D721Med (cell line): Measurements from ENCODE around the gene KIAA1191.

Experiments used
- DNase-seq: peaks from one replicate; pipeline ENCODE4 v3.0.0; 2011; ENCODE audit warnings: low spot score; ENCODE audit not compliant: insufficient read length
- FAIRE-seq: peaks from 2 replicates; lab custom pipeline; 2011; peaks lifted over from hg19 to GRCh38; lab: Jason Lieb, UNC
- TF ChIP-seq, protein P1 (sequence below): IDR thresholded peaks from 2 replicates; pipeline ENCODE4 v1.5.1; 2012; ENCODE audit warnings: mild to moderate bottlenecking, control low read depth; ENCODE audit not compliant: insufficient read depth; ENCODE audit errors: missing control alignments

The KIAA1191 gene

DNA sequence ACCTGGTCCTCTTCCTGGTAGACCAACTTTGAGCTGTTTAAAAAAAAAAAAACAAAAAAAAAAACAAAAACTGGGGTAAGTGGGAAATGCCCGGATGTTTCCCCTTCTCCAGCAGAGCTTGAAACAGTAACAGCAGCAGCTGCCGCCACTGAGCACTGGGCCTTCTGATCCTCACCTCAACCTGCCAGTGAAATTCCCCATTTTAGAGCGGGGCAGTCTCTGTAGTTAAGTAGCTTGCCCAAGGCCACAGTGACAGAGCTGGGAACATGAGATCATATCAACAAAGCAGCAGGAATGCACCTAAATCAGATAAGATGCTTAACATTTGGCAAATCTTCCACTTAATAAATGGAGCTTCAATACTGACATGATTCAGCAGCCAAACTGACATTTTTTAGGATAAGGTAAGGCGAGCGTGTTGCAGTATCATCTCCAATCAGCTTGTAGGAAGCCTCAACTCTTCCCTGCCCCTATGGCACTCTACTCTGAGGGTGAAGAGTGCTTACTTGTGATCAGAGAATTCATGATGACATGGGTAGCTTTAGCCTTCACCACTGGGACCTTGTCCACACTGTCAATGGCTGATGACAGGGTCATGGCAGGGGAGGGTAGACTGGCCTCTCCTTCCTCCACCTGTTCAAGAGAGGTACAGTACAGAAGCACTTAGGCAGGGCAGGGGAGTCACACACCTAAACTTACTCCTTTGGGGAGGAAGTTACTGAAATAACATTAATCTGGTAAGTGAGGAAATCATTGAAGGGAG is 9.3 kb downstream of the KIAA1191 start:
- DNase-seq (no peak), FAIRE-seq (no peak)
- TF ChIP-seq, protein P1, sequence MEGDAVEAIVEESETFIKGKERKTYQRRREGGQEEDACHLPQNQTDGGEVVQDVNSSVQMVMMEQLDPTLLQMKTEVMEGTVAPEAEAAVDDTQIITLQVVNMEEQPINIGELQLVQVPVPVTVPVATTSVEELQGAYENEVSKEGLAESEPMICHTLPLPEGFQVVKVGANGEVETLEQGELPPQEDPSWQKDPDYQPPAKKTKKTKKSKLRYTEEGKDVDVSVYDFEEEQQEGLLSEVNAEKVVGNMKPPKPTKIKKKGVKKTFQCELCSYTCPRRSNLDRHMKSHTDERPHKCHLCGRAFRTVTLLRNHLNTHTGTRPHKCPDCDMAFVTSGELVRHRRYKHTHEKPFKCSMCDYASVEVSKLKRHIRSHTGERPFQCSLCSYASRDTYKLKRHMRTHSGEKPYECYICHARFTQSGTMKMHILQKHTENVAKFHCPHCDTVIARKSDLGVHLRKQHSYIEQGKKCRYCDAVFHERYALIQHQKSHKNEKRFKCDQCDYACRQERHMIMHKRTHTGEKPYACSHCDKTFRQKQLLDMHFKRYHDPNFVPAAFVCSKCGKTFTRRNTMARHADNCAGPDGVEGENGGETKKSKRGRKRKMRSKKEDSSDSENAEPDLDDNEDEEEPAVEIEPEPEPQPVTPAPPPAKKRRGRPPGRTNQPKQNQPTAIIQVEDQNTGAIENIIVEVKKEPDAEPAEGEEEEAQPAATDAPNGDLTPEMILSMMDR, result no peak

DNA sequence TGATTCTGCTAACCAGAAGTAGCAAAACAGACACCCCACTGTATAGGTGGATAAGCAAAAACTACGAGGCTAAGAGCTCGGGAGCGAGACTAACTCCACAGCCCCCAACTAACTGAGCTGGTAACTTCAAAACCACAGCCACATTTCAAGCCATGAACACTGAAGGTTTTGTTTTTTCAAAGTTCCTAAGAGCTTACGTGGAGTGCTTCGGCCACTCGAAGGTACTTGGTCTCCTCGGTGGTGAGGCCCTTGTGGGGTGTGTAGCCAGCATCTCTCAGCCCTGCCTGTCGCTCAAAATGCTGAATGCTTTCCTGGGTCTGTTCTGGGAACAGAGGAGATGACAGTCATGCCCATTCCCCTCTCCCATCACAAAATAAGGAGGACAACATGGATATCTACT is 11.1 kb downstream of the KIAA1191 start:
- TF ChIP-seq, protein P1, result no peak
- FAIRE-seq, result no peak
- no peak for DNase-seq

DNA sequence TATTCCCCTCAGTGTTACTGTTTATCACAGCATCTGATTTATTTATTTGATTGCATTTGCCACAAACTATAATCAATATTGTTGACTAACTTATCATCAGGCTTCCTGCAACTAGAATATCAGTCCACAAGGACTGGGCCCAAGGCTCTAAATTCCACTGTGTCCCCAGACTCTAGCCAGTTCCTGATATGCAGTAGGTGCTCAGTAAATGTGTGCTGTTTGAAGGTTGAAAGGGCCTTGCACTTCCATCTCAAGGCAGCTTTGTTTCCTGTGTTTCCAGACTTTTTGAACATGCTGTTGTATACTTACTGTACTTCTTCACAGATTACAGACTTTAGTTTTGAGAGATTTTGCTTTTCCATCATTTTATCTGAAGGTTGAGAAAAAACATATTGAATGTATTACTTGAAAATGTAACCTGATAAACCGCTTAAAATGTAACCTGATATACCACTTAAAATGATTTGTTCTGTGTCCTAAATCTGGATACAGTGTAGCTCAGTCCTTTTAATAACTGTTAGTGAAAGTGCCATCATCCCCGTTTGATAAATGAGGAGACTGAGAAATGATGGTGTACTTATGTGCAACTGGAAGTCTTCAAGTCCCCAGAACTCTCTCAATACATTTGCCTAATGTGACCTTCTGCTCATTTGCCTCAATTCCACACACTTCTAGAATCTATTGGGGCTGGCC is 18.7 kb downstream of the KIAA1191 start:
- TF ChIP-seq, protein P1, result no peak
- no peak for DNase-seq
- FAIRE-seq, result no peak

DNA sequence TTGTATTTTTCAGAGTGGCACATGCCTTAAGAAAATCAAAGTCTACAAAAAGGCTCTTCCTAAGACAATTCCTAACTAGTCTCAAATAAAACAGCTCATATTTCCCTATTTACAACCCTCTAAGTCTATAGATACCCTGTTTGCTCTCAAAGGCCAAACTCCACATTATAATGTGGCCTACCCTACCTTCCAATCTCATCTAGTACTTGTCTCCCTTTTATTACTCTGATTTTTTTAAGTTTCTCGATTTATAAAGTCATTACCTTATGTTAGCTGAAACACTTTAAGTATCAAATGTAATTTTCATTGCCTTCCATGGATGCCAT is 19.4 kb downstream of the KIAA1191 start:
- no peak for FAIRE-seq
- TF ChIP-seq, protein P1, result no peak

DNA sequence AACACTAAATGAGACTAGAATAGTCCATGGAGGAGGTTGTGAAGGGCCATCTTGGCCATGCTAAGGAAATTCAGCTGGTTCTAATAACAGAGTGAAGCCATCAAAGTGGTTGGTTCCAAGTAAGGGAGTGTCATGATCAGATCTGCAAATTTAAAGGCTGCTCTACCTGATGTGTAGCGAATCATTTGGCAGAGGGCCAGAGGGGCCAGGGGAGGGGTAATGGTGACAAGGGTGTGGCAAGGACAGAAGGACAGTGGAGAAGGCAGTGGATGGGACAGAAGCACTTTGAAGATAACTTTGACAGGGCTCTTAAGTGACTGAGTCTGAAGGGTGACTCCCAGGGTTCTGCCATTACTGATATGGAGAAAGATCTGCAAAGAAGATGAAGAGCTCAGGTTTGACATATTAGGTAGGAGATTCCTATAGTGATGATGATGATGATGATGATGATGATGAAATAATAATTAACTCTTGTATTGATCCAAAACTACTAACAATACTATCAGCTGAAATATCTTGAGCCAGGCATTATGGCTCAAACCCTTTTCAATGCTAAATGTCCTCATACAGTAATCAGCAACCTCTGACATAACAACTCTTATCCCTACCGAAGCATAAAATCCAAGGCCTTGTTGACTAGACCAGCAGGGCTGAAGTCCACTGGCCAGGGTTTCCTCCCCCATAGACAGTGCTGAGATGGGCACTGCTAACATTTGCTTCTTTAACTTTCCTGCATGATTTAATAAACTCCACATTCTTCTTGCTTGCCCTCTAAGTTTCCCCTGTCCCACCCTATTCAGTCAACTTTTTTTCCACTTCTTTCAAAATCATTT is 20.0 kb downstream of the KIAA1191 start:
- FAIRE-seq, result no peak
- TF ChIP-seq, protein P1, result no peak
- DNase-seq, result no peak

More for the DNA sequence above, 19.4 kb downstream of the KIAA1191 start:
- no peak for DNase-seq

DNA sequence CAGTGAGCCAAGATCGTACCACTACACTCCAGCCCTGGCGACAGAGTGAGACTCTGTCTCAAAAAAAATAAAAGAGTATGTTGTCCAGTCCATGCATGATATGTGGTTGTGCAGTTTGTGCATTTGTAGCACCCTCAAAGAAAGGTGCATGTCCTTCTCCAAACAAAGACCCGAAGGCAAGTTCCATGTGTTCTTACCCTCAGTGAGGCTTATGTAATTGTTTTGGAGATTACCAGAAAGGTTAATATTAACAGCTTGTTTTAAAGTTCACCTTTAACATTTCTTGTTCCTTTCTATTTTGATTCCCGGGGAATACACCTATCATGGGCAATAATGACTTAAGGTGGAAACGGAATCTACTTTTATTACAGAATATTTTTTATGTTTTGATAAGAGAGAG is 22.3 kb downstream of the KIAA1191 start:
- DNase-seq (no peak), FAIRE-seq (no peak)
- TF ChIP-seq, protein P1, result no peak

DNA sequence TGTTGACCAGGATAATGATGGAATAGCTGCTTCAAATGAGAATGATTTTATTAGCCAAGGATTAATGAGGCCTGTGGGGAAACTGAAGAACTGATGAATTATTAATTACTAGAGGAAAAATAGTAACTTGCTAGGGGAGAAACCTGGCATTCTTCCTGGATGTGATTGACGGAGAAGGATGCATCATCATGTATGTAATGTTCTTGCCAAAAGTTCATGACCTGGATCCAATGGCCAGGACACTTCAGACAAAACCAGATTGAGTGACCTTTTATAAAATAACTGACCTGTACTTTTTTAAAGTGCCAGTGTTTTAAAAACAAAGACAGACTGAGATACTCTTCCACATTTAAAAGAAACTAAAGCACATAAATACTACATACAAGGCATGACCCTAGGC is 23.7 kb downstream of the KIAA1191 start:
- TF ChIP-seq, protein P1, result no peak
- no peak for FAIRE-seq
- no peak for DNase-seq
